A673 (cell line): ENCODE measurements around the gene ZG16.

Experiments
- CTCF ChIP-seq: fragments of 300-800, 200-600 bp; sonication (generic); conservative IDR thresholded peaks from 2 replicates; pipeline ENCODE4 v1.5.1; 2017; ENCODE audit warnings: low read depth, mild to moderate bottlenecking, antibody characterized with exemption, low read length, moderate library complexity, mixed read lengths
- EZH2 ChIP-seq: fragments of 200-600 bp; sonication (generic); IDR thresholded peaks from 2 replicates; pipeline ENCODE4 v1.6.1; 2017; ENCODE audit warnings: borderline replicate concordance, low read depth, mild to moderate bottlenecking, mixed read lengths, antibody characterized with exemption, low read length; ENCODE audit not compliant: poor library complexity, severe bottlenecking

GRCh38 chr16:29816694-29817441, 38.8 kb downstream of the ZG16 start:
- TF ChIP-seq CTCF (no peak), EZH2 (no peak)
